Hematopoietic multipotent progenitor cell treated with erythropoietin and hydrocortisone succinate and interleukin-3 and kit ligand, for 6 days (in vitro differentiated cells): ENCODE results near the gene BBS2.

Experiments used
- DNase-seq: peaks from one replicate; pipeline ENCODE4 v3.0.0-alpha.2; 2015

Gene BBS2

DNA sequence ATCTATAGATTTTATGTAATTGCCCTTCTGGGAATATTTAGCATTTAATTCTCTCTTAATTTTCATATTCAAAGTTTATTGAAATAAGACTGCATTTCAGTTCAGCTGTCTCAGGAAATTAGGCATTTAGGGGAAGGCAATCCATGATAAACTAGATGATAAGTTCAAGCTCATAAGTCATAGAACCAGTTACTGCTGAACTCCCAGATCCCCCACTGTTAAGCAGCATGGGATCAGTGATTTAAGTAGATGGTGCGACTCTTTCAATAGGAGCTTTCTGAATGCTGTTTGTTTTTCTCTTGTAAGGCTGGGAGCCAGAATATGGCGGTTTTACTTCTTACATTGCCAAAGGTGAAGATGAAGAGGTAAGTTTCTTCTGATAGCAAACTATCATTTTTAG is 44.6 kb downstream of the BBS2 start:
- DNase-seq: no peak

DNA sequence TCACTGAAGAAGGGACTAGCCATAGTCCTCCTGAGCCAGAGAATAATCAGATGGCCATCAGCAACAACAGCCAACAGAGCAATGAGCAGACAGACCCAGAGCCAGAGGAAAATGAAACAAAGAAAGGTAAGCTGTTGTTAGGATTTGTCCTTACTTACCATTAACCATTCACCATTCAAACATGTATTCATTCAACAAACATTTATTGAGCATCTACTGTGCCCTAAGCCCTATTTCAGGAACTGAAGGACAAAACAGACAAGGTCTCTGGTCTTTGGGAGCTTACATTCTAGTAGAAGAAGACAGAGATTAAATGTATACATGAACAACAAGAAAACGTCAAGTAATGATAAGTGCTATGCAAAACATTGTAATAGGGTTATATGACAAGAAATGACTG is 49.2 kb downstream of the BBS2 start:
- DNase-seq: no peak

DNA sequence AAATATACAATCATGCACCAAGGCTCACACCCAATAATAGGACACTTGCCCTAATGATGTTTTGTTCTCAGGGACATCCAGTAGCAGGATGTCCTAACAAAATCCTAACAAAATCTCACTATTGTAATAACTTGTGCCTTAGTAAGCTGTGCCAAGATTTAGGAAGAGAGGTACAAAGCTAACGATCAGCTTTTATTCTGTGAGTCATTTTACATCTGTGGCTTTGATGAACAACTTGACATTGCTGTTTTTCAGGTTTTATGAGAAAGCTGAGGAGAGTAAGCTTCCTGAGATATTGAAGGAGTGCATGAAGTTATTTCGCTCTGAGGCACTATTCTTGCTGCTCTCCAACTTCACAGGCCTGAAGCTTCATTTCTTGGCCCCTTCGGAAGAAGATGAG is 49.6 kb downstream of the BBS2 start:
- no peak for DNase-seq

DNA sequence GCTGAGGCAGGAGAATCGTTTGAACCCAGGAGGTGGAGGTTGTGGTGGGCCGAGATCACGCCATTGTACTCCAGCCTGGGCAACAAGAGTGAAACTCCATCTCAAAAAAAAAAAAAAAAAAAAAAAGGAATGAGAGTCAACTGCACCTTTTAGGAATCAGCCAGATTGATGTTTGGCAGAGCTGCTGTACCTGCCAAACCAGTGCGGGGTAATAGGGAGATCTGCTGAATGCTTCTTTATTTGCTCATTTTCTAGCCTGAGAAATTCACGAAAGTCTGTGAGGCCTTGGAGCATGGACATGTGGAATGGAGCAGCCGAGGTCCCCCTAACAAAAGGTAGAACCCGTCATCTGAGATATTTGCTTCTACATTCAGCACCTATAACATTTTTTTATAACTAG is 50.1 kb downstream of the BBS2 start:
- DNase-seq: no peak

DNA sequence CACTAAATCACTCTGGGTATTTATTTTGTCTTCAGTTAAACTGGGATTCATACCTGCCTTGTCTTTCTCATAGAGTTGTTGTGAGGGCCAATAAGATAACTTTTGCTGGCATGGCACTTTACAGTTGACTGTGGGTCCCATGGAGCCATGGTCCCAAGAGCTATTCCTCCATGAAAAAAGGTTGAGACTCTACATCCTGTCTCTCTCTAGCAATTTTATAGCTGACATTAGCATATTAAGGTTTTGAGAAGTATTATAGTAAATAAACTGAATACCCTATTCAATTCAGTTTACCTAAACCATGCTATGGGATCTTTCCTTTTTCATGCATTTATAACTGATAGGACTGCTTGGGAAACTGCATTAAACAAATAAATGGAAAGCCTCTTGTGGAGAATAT is 51.0 kb downstream of the BBS2 start:
- no peak for DNase-seq

DNA sequence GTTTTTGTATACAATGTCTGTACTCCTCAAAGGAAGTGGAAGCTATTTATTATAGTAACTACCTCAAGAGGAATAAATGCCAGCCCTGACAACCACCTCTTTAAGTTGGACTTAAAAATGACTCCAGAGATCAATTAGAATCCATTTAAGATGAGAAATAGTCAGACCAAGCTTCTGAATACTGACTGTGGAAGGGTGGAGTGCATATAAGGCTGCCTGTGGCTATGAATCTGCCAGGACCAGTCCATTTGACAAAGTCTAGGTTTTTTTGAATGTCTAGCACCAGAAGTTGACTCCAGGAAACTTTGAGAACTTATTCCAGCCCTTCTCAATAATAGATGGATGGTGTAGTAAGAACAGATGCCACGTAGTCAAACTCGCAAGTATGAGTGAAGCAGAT is 53.5 kb downstream of the BBS2 start:
- no peak for DNase-seq

DNA sequence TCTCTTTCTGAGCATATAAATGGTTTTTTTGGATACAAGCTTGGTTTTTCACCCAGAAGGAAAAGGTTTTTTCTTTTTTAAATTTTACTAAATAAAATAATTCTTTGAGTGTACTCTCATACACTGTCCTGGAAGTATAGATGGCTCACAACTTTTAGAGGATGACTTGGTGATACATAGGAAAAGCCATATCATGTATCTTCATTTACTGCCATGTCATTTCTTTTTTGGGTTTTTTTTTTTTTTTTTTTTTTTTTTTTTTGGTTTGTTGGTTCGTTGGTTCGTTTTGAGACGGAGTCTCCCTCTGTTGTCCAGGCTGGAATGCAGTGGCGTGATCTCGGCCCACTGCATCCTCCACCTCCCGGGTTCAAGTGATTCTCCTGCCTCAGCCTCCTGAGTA is 56.7 kb downstream of the BBS2 start:
- DNase-seq: no peak

DNA sequence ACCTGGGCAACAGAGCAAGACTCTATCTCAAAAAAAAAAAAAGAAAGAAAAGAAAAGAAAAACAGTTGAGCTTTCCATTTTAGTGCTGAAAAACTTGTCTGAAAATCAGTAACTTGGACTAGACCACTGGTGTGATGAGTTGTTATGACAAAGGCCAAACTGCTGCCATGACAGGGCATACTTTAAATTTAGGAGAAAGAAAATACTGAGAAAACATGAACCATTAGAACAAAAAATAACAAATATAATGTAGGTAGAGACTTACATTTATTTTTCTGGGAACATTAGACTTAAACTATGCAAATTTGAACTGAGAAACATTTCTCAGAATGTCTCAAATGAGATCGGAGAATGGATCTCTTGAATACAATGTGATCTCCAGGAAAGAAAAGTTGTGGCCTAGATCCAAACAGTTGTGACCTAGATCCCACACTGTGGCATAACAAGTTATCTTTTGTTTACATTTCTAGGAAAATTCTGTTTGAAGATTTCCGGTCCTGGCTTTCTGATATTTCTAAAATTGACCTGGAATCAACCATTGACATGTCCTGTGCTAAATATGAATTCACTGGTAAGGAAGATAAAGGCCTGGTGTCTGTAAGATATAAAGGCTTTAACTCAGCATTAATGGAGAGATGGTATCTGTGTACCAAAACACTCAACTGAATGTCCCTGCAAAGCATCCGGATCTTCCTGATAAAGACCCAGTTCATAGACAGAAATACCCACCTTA is 57.6 kb downstream of the BBS2 start:
- DNase-seq: peak; percentile 68

DNA sequence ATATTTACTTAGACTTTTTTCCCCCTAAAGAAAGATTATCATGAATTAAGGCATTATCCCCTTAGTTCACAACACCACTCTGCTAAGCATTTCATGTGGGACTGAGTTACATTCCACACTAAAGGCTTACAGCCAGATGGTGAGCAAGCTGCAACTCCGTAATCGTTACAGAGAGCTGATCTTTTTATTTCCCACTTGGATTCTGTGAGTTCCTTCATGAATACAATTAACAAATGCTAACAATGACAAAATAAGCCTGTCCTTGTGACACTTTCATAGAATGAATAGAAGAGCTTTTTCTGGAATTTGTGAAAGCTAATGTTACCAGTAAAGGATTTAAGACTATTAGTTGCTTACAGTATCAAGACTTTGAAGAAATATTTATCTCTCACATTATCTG is 59.7 kb downstream of the BBS2 start:
- no peak for DNase-seq

DNA sequence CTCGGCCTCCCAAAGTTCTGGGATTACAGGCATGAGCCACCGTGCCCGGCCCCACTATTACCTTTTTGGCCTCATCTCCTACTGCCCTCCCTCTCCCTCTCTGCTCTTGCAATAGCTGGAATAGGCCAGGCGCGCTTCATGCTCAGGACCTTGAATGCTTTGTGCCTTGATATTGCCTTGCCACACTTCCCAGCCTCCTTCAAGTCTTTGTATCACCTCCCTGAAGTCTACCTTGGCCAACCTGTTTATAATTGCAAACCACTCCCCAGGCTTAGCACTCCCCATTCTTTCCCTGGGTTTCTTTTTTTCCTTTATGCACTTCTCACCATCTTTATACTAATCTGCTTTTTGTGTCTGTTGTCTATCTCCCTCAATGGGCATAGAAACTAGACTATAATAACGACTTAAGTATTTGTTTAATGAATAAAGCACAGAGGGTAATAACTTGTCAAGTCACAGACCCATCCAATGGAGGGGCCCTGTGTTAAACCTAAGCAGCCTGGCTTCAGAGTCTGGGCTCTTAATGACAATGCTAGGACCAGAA is 61.8 kb downstream of the BBS2 start:
- DNase-seq: no peak

DNA sequence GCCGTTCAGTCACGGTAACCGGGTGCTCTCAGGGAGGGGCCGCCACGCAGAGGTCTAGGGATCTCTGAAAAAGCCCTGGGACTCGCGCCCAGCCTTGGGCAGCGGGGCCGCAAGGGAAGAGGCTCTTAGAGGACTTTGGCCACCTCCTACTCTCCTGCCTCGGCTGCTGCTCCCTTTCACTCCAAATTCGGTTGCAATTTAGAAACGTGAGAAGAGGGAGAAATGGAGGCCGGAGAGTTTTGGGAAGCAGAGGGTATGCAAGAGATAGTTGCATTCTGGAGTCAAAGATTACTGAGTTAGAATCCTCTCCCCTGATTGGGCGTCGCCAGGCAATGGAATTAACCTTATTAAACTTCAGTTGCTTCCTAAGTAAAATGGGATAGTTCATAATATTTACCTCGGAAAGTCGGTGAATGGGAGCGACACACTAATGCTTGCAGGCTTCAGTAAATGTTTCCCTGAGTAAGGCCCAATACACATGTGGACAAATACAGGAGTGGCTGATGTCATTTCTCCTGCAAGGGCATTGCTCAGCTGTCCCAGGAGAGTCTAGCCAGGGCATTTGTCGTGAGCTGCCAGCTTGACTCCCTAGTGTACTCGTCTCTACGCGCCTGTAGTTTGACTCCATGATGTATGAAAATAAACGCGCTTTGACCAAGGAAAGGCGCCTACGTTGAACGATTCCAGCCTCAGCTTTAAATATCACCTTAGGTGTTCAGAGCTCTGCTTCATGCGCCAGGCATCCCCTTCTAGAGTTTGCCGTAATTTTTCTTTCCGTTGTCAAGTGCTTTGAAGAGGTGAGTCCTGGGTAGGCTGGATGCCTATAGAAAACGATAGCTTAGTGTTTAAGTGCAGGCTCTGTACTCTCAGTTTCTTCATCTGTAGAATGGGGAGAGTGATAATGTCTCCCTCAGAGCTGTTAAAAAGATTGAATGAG is 67.8 kb downstream of the BBS2 start:
- DNase-seq: peak; percentile 70

DNA sequence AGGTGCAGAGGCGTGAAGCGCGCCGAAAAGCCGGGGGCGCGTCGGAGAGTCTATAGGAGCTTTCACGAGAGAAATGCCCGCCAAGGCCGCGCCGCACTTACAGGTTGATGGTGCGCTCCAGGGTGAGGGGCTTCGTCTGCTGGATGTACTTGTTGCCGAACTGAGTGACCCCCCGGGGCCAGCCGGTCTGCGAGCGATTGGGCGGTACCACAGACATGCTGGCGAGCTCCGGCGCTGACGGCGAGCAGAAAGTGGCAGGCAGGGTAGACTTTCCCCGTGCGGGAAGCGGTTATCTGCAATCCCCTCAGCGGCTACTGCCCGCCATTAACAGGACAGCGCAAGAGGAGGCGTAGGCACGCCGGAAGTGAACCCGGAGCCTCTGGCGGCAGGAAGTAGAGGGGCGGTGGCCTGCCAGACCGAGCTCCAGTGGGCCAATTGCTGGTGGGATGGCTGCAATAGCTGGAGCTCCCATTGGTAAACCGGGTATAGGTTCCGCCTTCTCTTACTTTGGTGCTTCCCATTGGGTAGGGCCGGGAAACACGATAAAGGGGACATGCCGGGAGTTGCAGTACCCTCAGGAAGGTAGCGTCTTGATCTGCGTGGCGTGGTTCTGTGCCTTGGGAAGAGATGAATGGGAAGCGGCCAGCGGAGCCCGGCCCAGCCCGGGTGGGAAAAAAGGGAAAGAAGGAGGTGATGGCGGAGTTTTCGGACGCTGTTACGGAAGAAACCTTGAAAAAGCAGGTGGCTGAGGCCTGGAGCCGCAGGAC is 68.7 kb downstream of the BBS2 start, which contains the start of the genes NUDT21 and OGFOD1:
TSS of gene NUDT21 (minus strand) at position 347 of the 767 bp plus-strand sequence. CDS start at position 217, 130 bp downstream.
TSS of gene OGFOD1 (plus strand) at position 569 of the 767 bp plus-strand sequence. CDS start at position 628, 59 bp downstream.
- DNase-seq: peak; percentile 99

DNA sequence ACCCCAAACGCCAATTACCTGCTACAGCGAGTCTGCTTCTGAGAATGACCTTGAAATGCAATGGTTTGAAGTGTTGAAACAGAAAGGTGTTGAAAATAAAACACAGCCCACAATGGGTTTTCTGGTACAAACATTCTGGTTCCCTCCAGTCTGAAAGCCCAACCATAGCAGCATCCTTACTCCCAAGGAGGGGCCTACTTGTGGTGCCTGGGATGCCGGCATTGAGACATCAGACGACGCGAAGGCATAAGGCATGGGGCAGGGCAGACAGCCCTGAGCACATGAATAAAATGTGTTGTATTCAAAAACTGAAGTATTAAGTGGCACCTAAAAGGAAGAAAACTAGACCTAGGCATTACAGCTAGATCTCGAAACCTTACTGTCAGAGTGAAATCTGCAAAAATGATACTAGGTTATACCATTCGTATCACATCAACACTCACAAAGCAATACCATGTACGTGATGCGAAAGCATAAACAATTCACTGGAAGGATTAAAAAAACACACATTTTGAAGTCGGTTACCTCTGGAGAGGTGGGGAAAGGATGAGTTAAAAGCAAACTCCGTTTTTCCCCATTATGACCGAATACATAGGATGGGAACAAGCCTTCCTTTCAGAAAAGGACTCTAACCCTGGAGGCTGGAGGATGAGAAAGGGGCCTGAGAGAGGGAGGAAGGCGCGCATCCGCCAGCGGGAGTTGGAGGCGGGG is 69.4 kb downstream of the BBS2 start:
- DNase-seq: peak; percentile 27

DNA sequence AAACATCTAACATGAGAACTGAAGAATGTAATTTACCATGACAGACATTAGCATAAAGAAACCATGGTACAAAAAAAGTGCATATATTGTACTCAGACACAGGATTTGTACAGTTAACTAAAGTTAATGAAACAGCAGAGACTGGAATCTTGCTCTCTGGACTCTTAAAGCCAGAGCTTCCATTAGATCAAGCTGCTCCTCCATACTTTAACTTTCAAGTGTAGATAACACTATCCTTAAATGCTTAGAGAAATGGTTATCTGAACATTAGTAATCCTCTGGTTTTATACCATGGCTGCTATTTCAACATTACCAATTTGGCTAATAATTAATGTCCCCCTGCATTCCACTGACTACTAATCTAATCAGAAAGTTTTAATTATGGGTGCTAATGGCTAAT is 71.8 kb downstream of the BBS2 start:
- DNase-seq: no peak

DNA sequence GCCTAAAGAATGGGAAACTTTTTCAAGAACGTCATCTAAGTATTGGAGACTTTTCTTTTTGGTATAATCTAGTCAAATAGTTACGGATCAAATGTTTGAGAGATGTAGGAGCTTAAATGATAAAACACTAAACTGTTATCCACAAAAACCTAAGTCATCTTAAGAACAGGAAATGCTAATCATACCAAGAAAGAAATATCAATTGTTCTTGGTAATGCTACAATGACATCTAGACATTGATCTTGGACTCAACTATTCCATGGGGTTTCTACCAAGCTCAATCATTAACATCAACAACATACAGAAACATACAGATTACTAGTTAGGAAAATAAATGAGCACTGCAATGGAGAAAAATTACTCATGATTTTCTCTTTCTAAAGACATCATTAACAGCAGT is 72.5 kb downstream of the BBS2 start:
- DNase-seq: no peak

DNA sequence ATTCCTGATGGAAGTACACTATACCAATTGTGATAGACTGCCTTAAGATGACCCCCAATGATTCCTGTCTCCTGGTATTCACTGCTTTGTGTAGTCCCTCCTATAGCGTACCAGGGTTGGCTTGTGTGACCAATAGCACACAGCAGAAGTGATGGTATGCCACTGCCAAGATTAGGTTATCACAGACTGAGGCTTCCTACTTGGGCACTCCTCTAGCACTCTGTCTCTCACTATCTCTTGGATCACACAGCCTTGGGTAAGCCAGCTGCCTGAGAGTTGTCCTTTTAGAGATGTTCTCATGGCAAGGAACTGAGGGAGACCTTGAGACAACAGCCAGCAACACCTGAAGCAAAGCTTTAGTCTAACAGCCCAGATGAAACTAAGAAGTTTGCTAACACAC is 81.8 kb downstream of the BBS2 start:
- peak; percentile 83 for DNase-seq

DNA sequence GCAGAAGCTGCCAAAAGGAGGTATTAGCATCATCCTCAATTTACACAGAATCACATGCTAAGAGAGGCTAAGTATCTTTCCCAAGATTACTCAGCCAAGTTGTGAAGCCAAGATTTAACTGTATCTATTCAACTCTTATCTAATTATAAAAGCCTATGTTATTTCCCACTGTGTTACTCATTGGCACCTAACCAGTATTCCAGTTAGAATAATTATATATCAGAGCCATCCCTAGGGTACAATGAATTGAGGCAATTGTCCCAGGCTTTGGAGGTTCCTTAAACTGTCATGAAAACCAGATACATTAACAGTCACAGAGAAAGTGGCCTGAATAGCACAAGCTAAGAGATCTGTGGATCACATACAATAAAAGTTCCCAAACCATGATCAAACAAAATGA is 83.6 kb downstream of the BBS2 start:
- no peak for DNase-seq
